Neural crest cell (in vitro differentiated cells): ENCODE data around the gene DIP2C. TPM values are rescaled to one million over a fixed set of nuclear protein-coding genes. Genes with fewer than 3 reads are reported as not detected.

Experiments
- DNase-seq: peaks from one replicate; pipeline ENCODE4 v3.0.0; 2021; ENCODE audit warnings: low read depth, mixed read lengths, low spot score
- H3K27ac Mint-ChIP-seq: one replicate; pipeline ENCODE4 v1.8.0; 2021; ENCODE audit warnings: mild to moderate bottlenecking, mixed read lengths; ENCODE audit not compliant: unreplicated experiment
- H3K27me3 Mint-ChIP-seq: 2 replicates; pipeline ENCODE4 v1.8.0; 2021; ENCODE audit warnings: low read depth, mild to moderate bottlenecking, mixed read lengths
- H3K36me3 Mint-ChIP-seq: 2 replicates; pipeline ENCODE4 v1.8.0; 2021; ENCODE audit warnings: low read depth, mild to moderate bottlenecking, mixed read lengths
- H3K4me1 Mint-ChIP-seq: 2 replicates; pipeline ENCODE4 v1.8.0; 2021; ENCODE audit warnings: mixed read lengths
- H3K4me3 Mint-ChIP-seq: one replicate; pipeline ENCODE4 v1.8.0; 2021; ENCODE audit warnings: mild to moderate bottlenecking, mixed read lengths
- H3K9me3 Mint-ChIP-seq: 2 replicates; pipeline ENCODE4 v1.8.0; 2021; ENCODE audit warnings: mixed read lengths
- total RNA-seq: library from RNA; stranded (reverse); gene quantifications from 2 replicates; pipeline ENCODE4 v1.2.1, GENCODE V29; 2021
- TF ChIP-seq, protein P1 (sequence below): fragments of 200-600 bp; sonication (generic); conservative IDR thresholded peaks from 2 replicates; pipeline ENCODE4 v1.5.0; 2021; ENCODE audit warnings: antibody characterized with exemption, mild to moderate bottlenecking

DIP2C gene
- total RNA-seq, 1 donor from 2014 or later: 21.7 TPM

DNA sequence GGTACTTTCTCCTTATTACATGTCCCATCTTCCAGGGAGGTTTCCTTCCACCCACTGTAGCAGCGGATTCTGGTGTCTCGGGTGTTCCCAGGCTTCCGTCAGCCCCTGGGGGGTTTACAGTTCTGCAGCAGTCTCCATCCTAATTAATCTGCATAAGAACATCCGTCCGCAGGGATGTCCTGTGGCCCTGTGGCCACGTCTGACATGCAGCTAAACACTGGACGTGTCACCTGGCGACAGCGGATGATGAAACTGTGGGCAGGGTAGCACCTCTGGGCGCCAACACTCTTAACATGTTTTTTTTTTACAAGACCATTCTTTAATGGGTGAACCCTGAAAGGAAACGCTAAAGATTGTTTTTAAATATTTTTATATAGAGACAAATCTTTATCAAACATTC, 58.2 kb downstream of the DIP2C start:
- H3K36me3 Mint-ChIP-seq: peaks cover 2% of the 10 kb centered on the region
- H3K27me3 Mint-ChIP-seq: no peaks in the 10 kb centered on the region
- H3K4me3 Mint-ChIP-seq: no peak overlapping the region
- TF ChIP-seq, protein P1, sequence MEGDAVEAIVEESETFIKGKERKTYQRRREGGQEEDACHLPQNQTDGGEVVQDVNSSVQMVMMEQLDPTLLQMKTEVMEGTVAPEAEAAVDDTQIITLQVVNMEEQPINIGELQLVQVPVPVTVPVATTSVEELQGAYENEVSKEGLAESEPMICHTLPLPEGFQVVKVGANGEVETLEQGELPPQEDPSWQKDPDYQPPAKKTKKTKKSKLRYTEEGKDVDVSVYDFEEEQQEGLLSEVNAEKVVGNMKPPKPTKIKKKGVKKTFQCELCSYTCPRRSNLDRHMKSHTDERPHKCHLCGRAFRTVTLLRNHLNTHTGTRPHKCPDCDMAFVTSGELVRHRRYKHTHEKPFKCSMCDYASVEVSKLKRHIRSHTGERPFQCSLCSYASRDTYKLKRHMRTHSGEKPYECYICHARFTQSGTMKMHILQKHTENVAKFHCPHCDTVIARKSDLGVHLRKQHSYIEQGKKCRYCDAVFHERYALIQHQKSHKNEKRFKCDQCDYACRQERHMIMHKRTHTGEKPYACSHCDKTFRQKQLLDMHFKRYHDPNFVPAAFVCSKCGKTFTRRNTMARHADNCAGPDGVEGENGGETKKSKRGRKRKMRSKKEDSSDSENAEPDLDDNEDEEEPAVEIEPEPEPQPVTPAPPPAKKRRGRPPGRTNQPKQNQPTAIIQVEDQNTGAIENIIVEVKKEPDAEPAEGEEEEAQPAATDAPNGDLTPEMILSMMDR: no peak
- peaks cover 33% of the 10 kb centered on the region for H3K4me1 Mint-ChIP-seq
- no peaks in the 10 kb centered on the region for H3K9me3 Mint-ChIP-seq
- no peak overlapping the region for H3K27ac Mint-ChIP-seq
- no peak for DNase-seq

DNA sequence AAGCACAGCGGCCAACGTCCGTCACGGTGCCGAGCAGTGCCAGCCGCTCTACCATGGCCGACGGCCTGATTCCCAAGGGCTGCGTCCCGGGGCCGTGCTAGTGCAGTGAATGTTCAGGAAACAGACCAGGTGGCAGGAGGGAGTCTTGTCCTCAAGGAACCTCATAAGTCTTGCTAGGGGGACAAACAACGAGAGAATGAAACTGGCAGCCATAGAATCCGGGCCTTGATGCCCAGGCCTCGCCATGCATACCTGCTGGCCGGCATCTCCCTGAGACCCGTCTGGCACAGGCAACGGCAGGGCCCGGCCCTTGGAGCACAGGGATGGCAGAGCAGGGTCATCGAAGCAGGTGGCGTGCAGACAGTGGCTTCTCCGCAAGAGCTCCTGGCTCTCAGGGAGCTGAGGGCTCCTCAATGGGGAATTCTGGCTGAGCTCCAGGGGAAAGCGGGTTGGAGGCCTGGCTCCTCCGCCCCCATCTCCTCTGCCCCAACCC, 58.8 kb downstream of the DIP2C start:
- no peak for DNase-seq
- Mint-ChIP-seq H3K9me3 (no peaks in the 10 kb centered on the region), H3K36me3 (peaks cover 2% of the 10 kb centered on the region), H3K4me3 (no peak overlapping the region), H3K4me1 (peaks cover 33% of the 10 kb centered on the region), H3K27me3 (no peaks in the 10 kb centered on the region), H3K27ac (no peak overlapping the region)
- TF ChIP-seq, protein P1: no peak

DNA sequence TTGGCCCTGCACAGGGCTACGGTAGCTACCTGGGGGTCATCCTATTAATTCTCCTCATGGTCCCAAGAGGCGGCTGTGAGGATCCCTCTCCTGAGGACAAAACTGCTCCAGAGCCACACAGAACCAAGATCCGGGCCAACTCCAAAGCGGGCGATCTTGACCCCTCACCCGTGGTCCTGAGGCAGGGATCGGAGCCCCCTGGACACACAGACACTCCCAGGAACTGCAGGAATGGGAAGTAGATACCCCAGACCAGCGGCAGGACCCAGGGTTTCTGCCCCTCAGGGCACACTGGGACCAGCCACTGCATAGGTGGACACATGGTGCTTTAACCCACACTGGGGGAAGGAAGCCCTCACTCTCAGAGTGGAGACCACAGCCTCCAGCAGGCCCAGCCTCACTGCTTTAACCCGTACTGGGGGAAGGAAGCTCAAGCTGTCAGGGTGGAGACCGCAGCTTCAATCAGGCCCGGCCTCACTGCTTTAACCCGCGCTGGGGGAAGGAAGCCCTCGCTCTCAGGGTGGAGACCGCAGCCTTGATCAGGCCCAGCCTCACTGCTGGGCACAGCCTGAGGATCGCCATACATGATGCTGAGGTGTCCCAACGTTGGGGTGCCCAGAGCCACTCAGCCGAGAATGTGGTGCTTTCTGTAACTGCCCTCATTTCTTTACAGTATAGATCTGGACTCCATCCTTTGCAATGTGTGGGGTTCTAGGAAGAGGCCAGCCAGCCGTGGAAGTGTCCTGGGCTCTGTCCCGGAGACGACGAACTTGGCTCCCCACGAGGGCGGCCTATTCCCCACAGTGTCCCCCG, 60.1 kb downstream of the DIP2C start:
- Mint-ChIP-seq H3K4me1 (peaks cover 42% of the 10 kb centered on the region), H3K9me3 (no peaks in the 10 kb centered on the region), H3K4me3 (no peak overlapping the region), H3K27ac (no peak overlapping the region), H3K36me3 (peaks cover 2% of the 10 kb centered on the region), H3K27me3 (no peaks in the 10 kb centered on the region)
- TF ChIP-seq, protein P1: no peak
- no peak for DNase-seq

- no peaks in the 10 kb centered on the region for H3K9me3 Mint-ChIP-seq
- H3K4me3 Mint-ChIP-seq: no peak overlapping the region
- TF ChIP-seq, protein P1: no peak
- no peaks in the 10 kb centered on the region for H3K27me3 Mint-ChIP-seq
- peak overlapping the region; percentile 27 for H3K27ac Mint-ChIP-seq
- DNase-seq: no peak
- peaks cover 36% of the 10 kb centered on the region for H3K4me1 Mint-ChIP-seq
- H3K36me3 Mint-ChIP-seq: peaks cover 2% of the 10 kb centered on the region
Observed at GRCh38 chr10:628386-629045, 61.0 kb downstream of the DIP2C start.

GRCh38 chr10:627032-627992, 62.2 kb downstream of the DIP2C start:
- no peak overlapping the region for H3K27ac Mint-ChIP-seq

More at GRCh38 chr10:627032-627992, 62.2 kb downstream of the DIP2C start:
- TF ChIP-seq, protein P1: no peak
- DNase-seq: no peak
- H3K36me3 Mint-ChIP-seq: peaks cover 2% of the 10 kb centered on the region
- H3K27me3 Mint-ChIP-seq: no peaks in the 10 kb centered on the region
- H3K4me3 Mint-ChIP-seq: no peak overlapping the region
- H3K9me3 Mint-ChIP-seq: no peaks in the 10 kb centered on the region
- H3K4me1 Mint-ChIP-seq: peaks cover 41% of the 10 kb centered on the region
